HG02798 (cell line): ENCODE data around the gene UQCR11.

ENCODE experiments used
- ATAC-seq: cut with Tn5 transposase; IDR thresholded peaks from one replicate; pipeline ENCODE4 v1.9.1; 2021; ENCODE audit warnings: mild to moderate bottlenecking; ENCODE audit not compliant: unreplicated experiment, poor library complexity

The UQCR11 gene

GRCh38 chr19:1636325-1637236, 31.3 kb upstream of the UQCR11 start:
- no peak for ATAC-seq

GRCh38 chr19:1634938-1635243, 29.6 kb upstream of the UQCR11 start:
- ATAC-seq = no peak

- ATAC-seq = no peak
Observed at GRCh38 chr19:1634242-1634937, 29.1 kb upstream of the UQCR11 start.

GRCh38 chr19:1633269-1633826, 28.1 kb upstream of the UQCR11 start:
- no peak for ATAC-seq

GRCh38 chr19:1632462-1633268, 27.4 kb upstream of the UQCR11 start:
- no peak for ATAC-seq

GRCh38 chr19:1631557-1632100, 26.4 kb upstream of the UQCR11 start:
- no peak for ATAC-seq

GRCh38 chr19:1630811-1631210, 25.5 kb upstream of the UQCR11 start:
- no peak for ATAC-seq

- no peak for ATAC-seq
Observed at GRCh38 chr19:1630012-1630411, 24.8 kb upstream of the UQCR11 start.

- no peak for ATAC-seq
Observed at GRCh38 chr19:1629256-1629808, 24.1 kb upstream of the UQCR11 start.

- ATAC-seq = no peak
Observed at GRCh38 chr19:1627194-1627593, 21.9 kb upstream of the UQCR11 start.

GRCh38 chr19:1626417-1627010, 21.3 kb upstream of the UQCR11 start:
- ATAC-seq = no peak

- ATAC-seq = no peak
Observed at GRCh38 chr19:1624458-1624857, 19.2 kb upstream of the UQCR11 start.

- ATAC-seq = no peak
Observed at GRCh38 chr19:1622541-1622940, 17.3 kb upstream of the UQCR11 start.

GRCh38 chr19:1622007-1622406, 16.7 kb upstream of the UQCR11 start:
- no peak for ATAC-seq

- ATAC-seq = no peak
Observed at GRCh38 chr19:1621574-1621973, 16.3 kb upstream of the UQCR11 start.

GRCh38 chr19:1621021-1621420, 15.8 kb upstream of the UQCR11 start:
- no peak for ATAC-seq

- ATAC-seq = no peak
Observed at GRCh38 chr19:1620502-1620901, 15.2 kb upstream of the UQCR11 start.

GRCh38 chr19:1619703-1620102, 14.4 kb upstream of the UQCR11 start:
- ATAC-seq = no peak

GRCh38 chr19:1619094-1619439, 13.8 kb upstream of the UQCR11 start:
- no peak for ATAC-seq
